PC-9 (cell line): ENCODE data around the gene SLIT1. TPM values are rescaled to one million over a fixed set of nuclear protein-coding genes. Genes with fewer than 3 reads are reported as not detected.

ENCODE experiments used
- BruUV-seq: library from RNA; stranded (reverse); fragments of 400-500 nt; replicated peaks from 2 replicates; lab custom pipeline; 2021; lab: Mats Ljungman, UMichigan
- CTCF ChIA-PET: fragments of 300-600 bp; sonication (Branson Sonifier 250); formaldehyde crosslinking; loops from one replicate; lab custom pipeline; 2022; ENCODE audit warnings: antibody characterized with exemption; lab: Charles Lee
- POLR2A ChIA-PET: fragments of 300-600 bp; sonication (Branson Sonifier 250); formaldehyde crosslinking; loops from one replicate; lab custom pipeline; 2022; ENCODE audit warnings: antibody characterized with exemption; ENCODE audit not compliant: unreplicated experiment; lab: Charles Lee
- DNase-seq, 2 experiments: peaks; one replicate each; pipeline versions ENCODE4 v3.0.0 to v3.0.0-alpha.2; 2015 to 2022; ENCODE audit warnings: mixed read lengths in 1 of 2
- H2AFZ ChIP-seq: fragments of 200-600 bp; sonication (generic); 2 replicates; pipeline ENCODE4 v1.8.1; 2017; ENCODE audit warnings: antibody characterized with exemption
- H3F3A ChIP-seq: fragments of 200-600 bp; sonication (generic); 2 replicates; pipeline ENCODE4 v1.8.1; 2017; ENCODE audit warnings: antibody characterized with exemption, mild to moderate bottlenecking, low read depth; ENCODE audit not compliant: insufficient read depth
- H3K27ac ChIP-seq: fragments of 200-600 bp; sonication (generic); 2 replicates; pipeline ENCODE4 v1.6.1; 2016; ENCODE audit warnings: mixed run types
- H3K27me3 ChIP-seq: fragments of 200-600 bp; sonication (generic); 2 replicates; pipeline ENCODE4 v1.6.1; 2016; ENCODE audit warnings: low read depth, mixed run types; ENCODE audit not compliant: insufficient read depth
- H3K36me3 ChIP-seq: fragments of 200-600 bp; sonication (generic); 2 replicates; pipeline ENCODE4 v1.6.1; 2016; ENCODE audit warnings: low read depth, mixed run types
- H3K4me1 ChIP-seq: fragments of 200-600 bp; sonication (generic); replicated peaks from 2 replicates; pipeline ENCODE4 v1.6.1; 2016; ENCODE audit warnings: mixed run types; ENCODE audit not compliant: insufficient read depth
- H3K4me2 ChIP-seq: fragments of 200-600 bp; sonication (generic); 2 replicates; pipeline ENCODE4 v1.6.1; 2017; ENCODE audit warnings: mixed run types
- H3K4me3 ChIP-seq: fragments of 200-600 bp; sonication (generic); 2 replicates; pipeline ENCODE4 v1.6.1; 2016; ENCODE audit warnings: mixed run types
- H3K79me2 ChIP-seq: fragments of 200-600 bp; sonication (generic); 2 replicates; pipeline ENCODE4 v1.6.1; 2017; ENCODE audit warnings: low read depth, mixed run types
- H3K9me2 ChIP-seq: fragments of 200-600 bp; sonication (generic); 2 replicates; pipeline ENCODE4 v1.8.1; 2017; ENCODE audit warnings: mild to moderate bottlenecking; ENCODE audit not compliant: insufficient read depth
- H3K9me3 ChIP-seq: fragments of 200-600 bp; sonication (generic); 2 replicates; pipeline ENCODE4 v1.8.1; 2016; ENCODE audit warnings: low read depth; ENCODE audit not compliant: insufficient read depth
- H4K20me1 ChIP-seq: fragments of 200-600 bp; sonication (generic); 2 replicates; pipeline ENCODE4 v1.8.1; 2017; ENCODE audit not compliant: insufficient read depth
- EZH2 ChIP-seq: fragments of 200-600 bp; sonication (generic); IDR thresholded peaks from 2 replicates; pipeline ENCODE4 v1.8.0; 2017; ENCODE audit warnings: antibody characterized with exemption, low read depth
- intact Hi-C: fragments of 100-400 bp; cut with micrococcal nuclease; formaldehyde crosslinking; loops from one replicate; pipeline ENCODE4 v1.10.0; 2022; ENCODE audit not compliant: unreplicated experiment
- total RNA-seq: library from RNA; stranded (reverse); gene quantifications from 2 replicates; pipeline ENCODE4 v1.2.3, GENCODE V29; 2021
- TF ChIP-seq, protein P1 (sequence below): fragments of 200-600 bp; sonication (generic); conservative IDR thresholded peaks from 2 replicates; pipeline ENCODE4 v1.6.1; 2017; ENCODE audit warnings: mixed run types, antibody characterized with exemption, mild to moderate bottlenecking, moderate library complexity

SLIT1 gene
- total RNA-seq, 1 experiment from 2014 or later: not detected

DNA sequence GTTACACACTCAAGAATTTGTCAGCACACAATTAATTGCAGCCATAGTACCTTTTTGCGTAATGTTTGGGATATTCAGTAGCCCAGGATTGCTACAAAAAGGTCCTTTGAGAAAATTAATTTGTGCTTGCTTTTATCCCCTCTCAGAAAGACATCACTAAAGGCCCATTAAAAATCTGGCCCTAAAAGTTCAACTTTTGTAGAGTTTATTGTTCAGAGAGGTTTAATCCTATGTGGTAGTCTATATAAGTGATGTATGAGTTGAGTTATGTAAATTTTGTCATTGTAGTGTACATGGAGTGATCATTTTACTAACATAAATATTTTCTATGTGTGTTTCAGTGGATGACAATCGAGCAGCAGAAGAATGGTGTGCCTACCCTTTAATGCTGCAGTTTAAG lies 227.7 kb downstream of the SLIT1 start:
- Histone ChIP-seq H3K79me2 (no peaks in the 10 kb centered on the region), H4K20me1 (peaks cover 5% of the 10 kb centered on the region; the same call in 1 of the 2 replicates), H3K4me1 (no peaks in the 10 kb centered on the region), H2AFZ (no peak overlapping the region), H3K4me2 (no peak overlapping the region), H3K9me3 (no peaks in the 10 kb centered on the region), H3K27ac (no peak overlapping the region), H3K9me2 (no peaks in the 10 kb centered on the region), H3K36me3 (no peaks in the 10 kb centered on the region; the same call in 1 of the 2 replicates), H3F3A (no peaks in the 10 kb centered on the region), H3K4me3 (no peak overlapping the region), H3K27me3 (no peaks in the 10 kb centered on the region)
- POLR2A ChIA-PET: no interaction called here
- no peak for DNase-seq
- no TSS peak for BruUV-seq
- TF ChIP-seq, protein P1, sequence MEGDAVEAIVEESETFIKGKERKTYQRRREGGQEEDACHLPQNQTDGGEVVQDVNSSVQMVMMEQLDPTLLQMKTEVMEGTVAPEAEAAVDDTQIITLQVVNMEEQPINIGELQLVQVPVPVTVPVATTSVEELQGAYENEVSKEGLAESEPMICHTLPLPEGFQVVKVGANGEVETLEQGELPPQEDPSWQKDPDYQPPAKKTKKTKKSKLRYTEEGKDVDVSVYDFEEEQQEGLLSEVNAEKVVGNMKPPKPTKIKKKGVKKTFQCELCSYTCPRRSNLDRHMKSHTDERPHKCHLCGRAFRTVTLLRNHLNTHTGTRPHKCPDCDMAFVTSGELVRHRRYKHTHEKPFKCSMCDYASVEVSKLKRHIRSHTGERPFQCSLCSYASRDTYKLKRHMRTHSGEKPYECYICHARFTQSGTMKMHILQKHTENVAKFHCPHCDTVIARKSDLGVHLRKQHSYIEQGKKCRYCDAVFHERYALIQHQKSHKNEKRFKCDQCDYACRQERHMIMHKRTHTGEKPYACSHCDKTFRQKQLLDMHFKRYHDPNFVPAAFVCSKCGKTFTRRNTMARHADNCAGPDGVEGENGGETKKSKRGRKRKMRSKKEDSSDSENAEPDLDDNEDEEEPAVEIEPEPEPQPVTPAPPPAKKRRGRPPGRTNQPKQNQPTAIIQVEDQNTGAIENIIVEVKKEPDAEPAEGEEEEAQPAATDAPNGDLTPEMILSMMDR: no peak
- no peak for TF ChIP-seq EZH2
- intact Hi-C loops: no loop called here
- CTCF ChIA-PET: no interaction called here

DNA sequence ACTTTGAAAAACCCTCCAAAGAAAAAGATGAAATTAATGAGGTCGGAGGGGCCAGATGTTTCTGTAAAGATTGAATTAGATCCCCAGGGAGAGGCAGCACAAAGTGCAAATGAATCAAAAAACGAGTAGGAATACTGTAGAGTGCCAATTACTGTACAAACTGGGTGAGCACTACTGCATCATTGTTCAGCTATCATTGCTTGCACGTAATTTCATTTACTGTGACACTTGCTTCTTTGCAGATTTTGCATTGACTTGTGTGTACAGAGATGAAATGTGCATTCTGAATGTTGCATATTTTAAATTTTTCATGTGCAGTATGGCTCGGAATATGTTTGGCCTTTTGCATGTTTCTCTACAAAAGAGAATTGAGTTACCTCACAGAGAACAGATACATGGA lies 230.0 kb downstream of the SLIT1 start:
- Histone ChIP-seq H3K27ac (no peak overlapping the region), H3K79me2 (no peaks in the 10 kb centered on the region), H3K9me3 (no peaks in the 10 kb centered on the region), H4K20me1 (peaks cover 5% of the 10 kb centered on the region; the same call in 1 of the 2 replicates), H3K4me3 (no peak overlapping the region), H3K4me2 (no peak overlapping the region), H3F3A (no peaks in the 10 kb centered on the region), H3K9me2 (no peaks in the 10 kb centered on the region), H3K36me3 (no peaks in the 10 kb centered on the region; the same call in 1 of the 2 replicates), H3K4me1 (no peaks in the 10 kb centered on the region), H3K27me3 (no peaks in the 10 kb centered on the region), H2AFZ (no peak overlapping the region)
- TF ChIP-seq, protein P1: no peak
- no peak for TF ChIP-seq EZH2
- intact Hi-C loops: no loop called here
- POLR2A ChIA-PET: no interaction called here
- CTCF ChIA-PET: no interaction called here
- no peak for DNase-seq
- no TSS peak for BruUV-seq

DNA sequence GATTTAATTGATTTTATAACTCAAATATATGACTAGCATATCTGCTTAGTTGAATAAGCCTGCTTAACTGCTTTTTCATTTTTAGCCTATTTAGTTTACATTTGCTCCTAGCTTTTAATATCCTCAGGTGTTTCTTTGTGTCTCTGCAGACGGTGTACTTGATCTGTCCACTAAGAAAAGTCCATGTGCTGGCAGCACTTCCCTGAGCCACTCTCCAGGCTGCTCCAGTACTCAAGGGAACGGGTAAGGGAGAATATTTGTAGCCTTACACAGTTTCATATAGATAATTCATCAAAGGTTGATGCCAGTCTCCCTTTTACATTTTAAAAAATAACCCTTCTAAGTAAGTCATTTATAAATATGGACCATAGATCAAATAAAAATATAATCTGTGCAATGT lies 233.8 kb downstream of the SLIT1 start:
- TF ChIP-seq, protein P1: no peak
- no peak for TF ChIP-seq EZH2
- H3K9me3 ChIP-seq: no peaks in the 10 kb centered on the region
- POLR2A ChIA-PET: no interaction called here
- H3K79me2 ChIP-seq: no peaks in the 10 kb centered on the region
- H3K4me1 ChIP-seq: no peaks in the 10 kb centered on the region
- no peak for DNase-seq
- H3K4me2 ChIP-seq: no peak overlapping the region
- intact Hi-C loops: no loop called here
- H3K36me3 ChIP-seq: no peaks in the 10 kb centered on the region
- H3K4me3 ChIP-seq: no peak overlapping the region
- no peaks in the 10 kb centered on the region for H4K20me1 ChIP-seq
- no peaks in the 10 kb centered on the region for H3K9me2 ChIP-seq
- H3F3A ChIP-seq: no peaks in the 10 kb centered on the region
- CTCF ChIA-PET: no interaction called here
- no peaks in the 10 kb centered on the region for H3K27me3 ChIP-seq
- H3K27ac ChIP-seq: no peak overlapping the region
- BruUV-seq: no TSS peak
- no peak overlapping the region for H2AFZ ChIP-seq
